Testis (tissue), 3 donors: Measurements from ENCODE around the gene EEF2K. TPM values are rescaled to one million over a fixed set of nuclear protein-coding genes. Genes with fewer than 3 reads are reported as not detected.

Experiments
- DNase-seq: peaks from one replicate; pipeline ENCODE4 v3.0.0-alpha.2; 2019
- H3K27ac ChIP-seq, 2 donors: fragments of 200-600 bp; sonication (generic); one replicate each; pipeline ENCODE4 v1.5.1; 2019
- H3K27me3 ChIP-seq: fragments of 200-600 bp; sonication (generic); one replicate; pipeline ENCODE4 v1.5.1; 2019
- H3K36me3 ChIP-seq: fragments of 200-600 bp; sonication (generic); one replicate; pipeline ENCODE4 v1.5.1; 2017; ENCODE audit warnings: low read depth; ENCODE audit errors: missing control alignments
- H3K4me1 ChIP-seq: fragments of 200-600 bp; sonication (generic); one replicate; pipeline ENCODE4 v1.5.1; 2019
- H3K4me3 ChIP-seq, 2 donors: fragments of 200-600 bp; sonication (generic); one replicate each; pipeline ENCODE4 v1.5.1; 2017 to 2019
- H3K9me3 ChIP-seq: fragments of 200-600 bp; sonication (generic); one replicate; pipeline ENCODE4 v1.5.1; 2017
- CTCF ChIP-seq, 3 experiments: fragments of 450-650 bp in 2 of 3; fragments of 200-600 bp in 1 of 3; sonication (generic) in 1 of 3; IDR thresholded peaks; one replicate each; pipeline ENCODE4 v1.5.1; 2016 to 2019; ENCODE audit warnings: antibody characterized with exemption in 3 of 3, mild to moderate bottlenecking in 2 of 3, moderate library complexity in 1 of 3
- POLR2A ChIP-seq: fragments of 450-650 bp; IDR thresholded peaks from one replicate; pipeline ENCODE4 v1.6.1; 2017; ENCODE audit warnings: antibody characterized with exemption, mild to moderate bottlenecking, moderate library complexity
- WGBS, 2 donors: methylation state at CpG; one replicate each; pipeline ENCODE4 v1.1.5; 2018; 5-methylcytosine and 5-hydroxymethylcytosine counted together
- intact Hi-C: fragments of 100-400 bp; cut with DNase I; formaldehyde crosslinking; loops from one replicate; pipeline ENCODE4 v1.15.1; 2023; ENCODE audit warnings: low total_unique reads
- polyA plus RNA-seq: library from polyadenylated mRNA; stranded (reverse); fragments of 350-450 nt; fragmentation: Illumina TruSeq; extraction: RNeasy Lipid Tissue Mini Kit (QIAGEN cat#74804); gene quantifications from one replicate; pipeline ENCODE4 v1.2.3, GENCODE V29; 2014; ENCODE audit warnings: low read depth, low replicate concordance; ENCODE audit not compliant: insufficient read depth
- total RNA-seq, 2 donors: library from RNA; depleted of rRNA; stranded (reverse); fragments of >200 nt; gene quantifications; one replicate each; pipeline ENCODE4 v1.2.3, GENCODE V29; 2016

The EEF2K gene
- total and polyA plus RNA-seq, 3 donors from 2014 or later = 6.6 to 11.1 (median 10.2) TPM

GRCh38 chr16:22219389-22220068 lies 13.5 kb downstream of the EEF2K start:
- Histone ChIP-seq H3K27me3 (no peaks in the 10 kb centered on the region), H3K27ac (no peak overlapping the region), H3K4me1 (peaks cover 7% of the 10 kb centered on the region), H3K36me3 (no peaks in the 10 kb centered on the region), H3K4me3 (no peak overlapping the region), H3K9me3 (no peaks in the 10 kb centered on the region)
- 92 to 98% methylated on average over 3 of the region's 3 CpGs for WGBS, 2 donors
- intact Hi-C loops = no loop called here
- TF ChIP-seq POLR2A (no peak), CTCF (IDR thresholded peaks at IDR 0.05) (no peak)
- no peak for DNase-seq

- no peak overlapping the region for H3K27ac ChIP-seq
- no peaks in the 10 kb centered on the region for H3K27me3 ChIP-seq
- intact Hi-C loops = no loop called here
- no peak overlapping the region for H3K4me3 ChIP-seq
- DNase-seq = no peak
- H3K4me1 ChIP-seq = peaks cover 7% of the 10 kb centered on the region
- H3K36me3 ChIP-seq = no peaks in the 10 kb centered on the region
- H3K9me3 ChIP-seq = no peaks in the 10 kb centered on the region
- WGBS, 2 donors = 78 to 87% methylated on average over 11 of the region's 11 CpGs
- TF ChIP-seq CTCF (IDR thresholded peaks at IDR 0.05) (no peak), POLR2A (no peak)
Measured at GRCh38 chr16:22220069-22220440, 14.0 kb downstream of the EEF2K start.

- peak; percentile 73 for DNase-seq
- WGBS, 2 donors = 62 to 64% methylated on average over 6 to 9 of the region's 9 CpGs
- no peaks in the 10 kb centered on the region for H3K36me3 ChIP-seq
- peaks cover 7% of the 10 kb centered on the region for H3K4me1 ChIP-seq
- no peak overlapping the region for H3K27ac ChIP-seq
- no peaks in the 10 kb centered on the region for H3K27me3 ChIP-seq
- no peak overlapping the region for H3K4me3 ChIP-seq
- intact Hi-C loops = no loop called here
- TF ChIP-seq POLR2A (no peak), CTCF (IDR thresholded peaks at IDR 0.05) (no peak)
- no peaks in the 10 kb centered on the region for H3K9me3 ChIP-seq
Measured at GRCh38 chr16:22220714-22221113, 14.6 kb downstream of the EEF2K start.

- peaks cover 7% of the 10 kb centered on the region for H3K4me1 ChIP-seq
- WGBS, 2 donors = 87 to 91% methylated on average over 2 of the region's 2 CpGs
- H3K27ac ChIP-seq = no peak overlapping the region
Measured at GRCh38 chr16:22222006-22222405, 15.9 kb downstream of the EEF2K start.

More at GRCh38 chr16:22222006-22222405, 15.9 kb downstream of the EEF2K start:
- TF ChIP-seq CTCF (IDR thresholded peaks at IDR 0.05) (no peak), POLR2A (no peak)
- no peak for DNase-seq
- Histone ChIP-seq H3K27me3 (no peaks in the 10 kb centered on the region), H3K9me3 (no peaks in the 10 kb centered on the region), H3K36me3 (no peaks in the 10 kb centered on the region), H3K4me3 (no peak overlapping the region)
- intact Hi-C loops = no loop called here
